Ectodermal cell (in vitro differentiated cells): ENCODE results near the gene KIF26A.

Source experiments
- H3K27ac ChIP-seq: 2 replicates; pipeline ENCODE4 v1.7.0; 2013; ENCODE audit warnings: mild to moderate bottlenecking, low read depth, low read length; ENCODE audit not compliant: insufficient read depth, poor library complexity, severe bottlenecking
- H3K27me3 ChIP-seq: 2 replicates; pipeline ENCODE4 v1.7.0; 2013; ENCODE audit warnings: mild to moderate bottlenecking, low read length; ENCODE audit not compliant: insufficient read depth, control insufficient read depth, poor library complexity, severe bottlenecking
- H3K36me3 ChIP-seq: one replicate; pipeline ENCODE4 v1.7.0; 2013; ENCODE audit warnings: low read length; ENCODE audit not compliant: control insufficient read depth, insufficient read depth
- H3K4me1 ChIP-seq: one replicate; pipeline ENCODE4 v1.7.0; 2013; ENCODE audit warnings: low read length; ENCODE audit not compliant: control insufficient read depth, insufficient read depth
- H3K4me3 ChIP-seq: 2 replicates; pipeline ENCODE4 v1.7.0; 2013; ENCODE audit warnings: low read depth, low read length, control low read depth; ENCODE audit not compliant: insufficient read depth
- H3K9me3 ChIP-seq: 2 replicates; pipeline ENCODE4 v1.7.0; 2013; ENCODE audit warnings: mild to moderate bottlenecking, low read length, moderate library complexity; ENCODE audit not compliant: control insufficient read depth
- WGBS, 2 experiments: methylation state at CpG; one replicate each; pipeline ENCODE4 v1.1.7; 2013; ENCODE audit warnings: missing lambda C conversion rate in 2 of 2; 5-methylcytosine and 5-hydroxymethylcytosine counted together

Gene KIF26A

DNA sequence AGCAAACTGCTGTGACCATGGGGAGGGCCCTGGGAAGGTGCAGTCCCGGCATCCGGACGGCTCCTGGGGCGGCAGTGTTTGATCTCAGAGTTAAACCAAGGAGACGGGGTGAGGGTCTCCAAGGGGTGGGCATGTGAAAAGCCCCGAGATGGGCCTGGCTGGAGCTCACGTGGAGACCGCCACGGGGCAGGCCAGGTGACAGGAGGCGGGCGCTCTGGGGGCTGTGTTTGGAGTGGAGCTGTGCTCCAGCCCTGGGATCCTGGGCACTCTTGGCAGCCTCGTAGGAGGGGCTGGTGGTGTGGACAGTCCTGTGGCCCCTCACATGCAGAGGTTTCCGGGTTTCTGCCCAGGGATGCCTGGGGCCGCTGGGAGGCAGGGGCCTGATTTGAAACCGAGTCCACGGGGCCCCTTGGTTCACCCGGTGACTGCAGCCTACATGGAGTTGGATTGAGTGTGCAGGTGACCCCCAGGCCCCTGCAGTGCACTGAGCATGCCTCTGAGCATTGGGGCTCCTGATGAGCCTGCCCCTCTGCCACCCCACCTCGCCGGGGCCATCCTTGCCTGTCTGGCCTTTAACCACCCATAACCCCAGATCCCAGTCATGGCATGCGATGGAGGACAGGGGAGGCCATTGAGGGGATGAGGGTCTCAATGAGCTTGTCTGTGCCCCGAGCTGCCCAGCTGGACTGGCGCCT, 8.4 kb downstream of the KIF26A start:
- Histone ChIP-seq H3K4me1 (peaks cover 24% of the 10 kb centered on the region), H3K4me3 (no peak overlapping the region), H3K27ac (no peak overlapping the region), H3K9me3 (no peaks in the 10 kb centered on the region), H3K27me3 (peaks cover 4% of the 10 kb centered on the region), H3K36me3 (no peaks in the 10 kb centered on the region)
- 92 to 93% methylated on average over 22 of the region's 22 CpGs for WGBS, 2 experiments

DNA sequence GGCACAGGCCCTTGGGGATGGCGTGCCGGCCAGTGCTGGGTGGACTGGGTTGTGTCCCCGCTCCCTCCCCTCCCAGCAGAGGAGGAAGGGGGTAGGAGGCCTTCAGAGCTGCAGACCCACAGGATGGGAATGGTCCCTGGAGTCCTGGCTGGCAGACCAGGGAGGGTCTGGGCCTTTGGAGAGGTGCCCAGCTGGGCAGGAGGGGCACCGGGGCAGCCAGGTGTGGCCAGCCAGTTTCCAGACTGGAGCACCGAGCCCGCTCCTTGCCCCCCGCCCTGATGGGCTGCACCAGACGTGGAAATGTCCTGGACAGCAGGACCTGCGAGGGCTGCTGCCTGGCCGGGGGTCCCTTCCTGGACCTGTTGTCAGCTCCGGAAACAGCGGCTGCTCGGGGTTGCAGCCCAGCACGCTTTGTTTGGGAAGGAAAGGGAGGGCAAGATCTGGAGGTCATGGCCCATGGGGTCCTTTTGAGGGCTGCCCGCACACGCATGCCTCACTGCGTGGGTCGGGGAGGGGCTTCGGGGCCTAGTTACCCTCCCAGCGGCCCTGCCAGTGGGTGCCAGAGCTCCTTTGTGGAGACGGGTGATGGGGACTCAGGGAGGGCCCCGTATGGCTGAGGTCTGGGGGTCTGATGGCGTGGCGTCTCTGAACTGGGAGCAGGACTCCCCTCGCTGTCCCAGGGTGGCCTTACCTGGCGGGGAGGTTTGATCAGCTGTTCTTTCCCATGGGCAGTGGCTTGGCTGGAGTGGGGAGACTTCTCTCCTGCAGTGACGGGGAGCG, 9.1 kb downstream of the KIF26A start:
- WGBS, 2 experiments: 71 to 72% methylated on average over 28 of the region's 28 CpGs
- Histone ChIP-seq H3K4me3 (no peak overlapping the region), H3K9me3 (no peaks in the 10 kb centered on the region), H3K4me1 (peaks cover 24% of the 10 kb centered on the region), H3K27me3 (peaks cover 4% of the 10 kb centered on the region), H3K27ac (no peak overlapping the region), H3K36me3 (no peaks in the 10 kb centered on the region)

DNA sequence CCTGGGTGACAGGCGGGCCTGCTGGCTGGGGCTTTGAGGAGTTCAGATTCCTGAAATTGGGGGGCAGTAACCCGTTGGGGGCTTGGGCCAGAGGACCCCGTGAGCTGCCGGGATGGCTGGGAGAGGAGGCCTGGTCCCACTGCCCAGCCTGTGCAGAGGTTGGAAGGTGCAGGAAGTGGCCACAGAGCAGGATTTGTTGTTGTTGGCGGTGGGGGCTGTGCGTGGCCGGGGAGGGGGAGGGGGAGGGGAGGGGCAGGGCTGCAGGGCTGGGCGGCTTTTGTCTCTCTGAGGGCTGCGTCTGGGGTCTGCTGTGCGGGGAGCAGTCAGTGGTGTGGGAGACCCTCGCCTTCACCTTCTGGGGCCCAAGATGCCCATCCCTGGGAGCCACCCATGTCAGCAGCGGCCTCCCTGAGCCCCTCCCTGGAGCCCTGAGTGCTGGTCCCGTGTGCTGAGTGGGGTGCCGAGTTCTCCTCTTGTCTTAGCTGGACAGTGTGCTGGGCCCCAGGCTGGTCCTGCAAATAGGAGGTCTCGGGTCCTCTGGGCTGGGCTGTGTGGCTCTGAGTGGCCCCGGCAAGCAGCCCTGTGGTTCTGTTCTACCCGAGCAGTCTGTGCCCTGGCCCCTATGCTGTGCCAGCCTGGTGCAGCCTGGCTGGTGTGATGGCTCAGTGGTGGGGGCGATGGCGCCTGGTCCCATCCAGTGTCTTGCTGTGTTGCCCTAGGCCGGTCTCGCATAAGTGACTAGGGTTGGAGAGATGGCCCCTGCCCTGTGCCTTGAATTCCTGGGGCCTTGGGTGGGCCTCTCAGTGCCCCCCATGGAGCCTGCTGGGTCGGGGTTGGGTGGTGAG, 10.3 kb downstream of the KIF26A start:
- Histone ChIP-seq H3K27ac (no peak overlapping the region), H3K27me3 (peaks cover 4% of the 10 kb centered on the region)
- WGBS, 2 experiments: 54 to 60% methylated on average over 22 of the region's 22 CpGs

DNA sequence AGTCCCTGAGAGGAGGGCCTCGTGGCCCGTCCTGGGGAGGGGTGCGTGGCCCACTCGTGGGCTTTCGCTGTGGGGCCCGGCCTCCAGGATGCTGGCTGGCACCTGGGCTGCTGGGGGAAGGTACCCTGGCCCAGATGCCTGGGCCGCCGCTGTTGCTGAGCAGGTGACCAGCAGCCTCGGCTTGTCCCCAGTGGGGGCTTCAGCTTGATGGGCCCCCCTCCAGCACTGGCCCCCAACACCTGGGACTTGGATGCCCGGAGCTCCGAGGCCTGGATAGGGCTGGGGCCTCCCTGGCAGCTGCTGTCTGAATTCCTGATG, 10.8 kb downstream of the KIF26A start:
- no peaks in the 10 kb centered on the region for H3K36me3 ChIP-seq
- H3K4me3 ChIP-seq: no peak overlapping the region
- H3K9me3 ChIP-seq: no peaks in the 10 kb centered on the region
- 63 to 68% methylated on average over 11 of the region's 11 CpGs for WGBS, 2 experiments
- H3K4me1 ChIP-seq: peaks cover 24% of the 10 kb centered on the region
- H3K27me3 ChIP-seq: peaks cover 4% of the 10 kb centered on the region
- H3K27ac ChIP-seq: no peak overlapping the region

More for the DNA sequence above, 10.3 kb downstream of the KIF26A start:
- H3K36me3 ChIP-seq: no peaks in the 10 kb centered on the region
- H3K4me3 ChIP-seq: no peak overlapping the region
- H3K9me3 ChIP-seq: no peaks in the 10 kb centered on the region
- peaks cover 24% of the 10 kb centered on the region for H3K4me1 ChIP-seq

DNA sequence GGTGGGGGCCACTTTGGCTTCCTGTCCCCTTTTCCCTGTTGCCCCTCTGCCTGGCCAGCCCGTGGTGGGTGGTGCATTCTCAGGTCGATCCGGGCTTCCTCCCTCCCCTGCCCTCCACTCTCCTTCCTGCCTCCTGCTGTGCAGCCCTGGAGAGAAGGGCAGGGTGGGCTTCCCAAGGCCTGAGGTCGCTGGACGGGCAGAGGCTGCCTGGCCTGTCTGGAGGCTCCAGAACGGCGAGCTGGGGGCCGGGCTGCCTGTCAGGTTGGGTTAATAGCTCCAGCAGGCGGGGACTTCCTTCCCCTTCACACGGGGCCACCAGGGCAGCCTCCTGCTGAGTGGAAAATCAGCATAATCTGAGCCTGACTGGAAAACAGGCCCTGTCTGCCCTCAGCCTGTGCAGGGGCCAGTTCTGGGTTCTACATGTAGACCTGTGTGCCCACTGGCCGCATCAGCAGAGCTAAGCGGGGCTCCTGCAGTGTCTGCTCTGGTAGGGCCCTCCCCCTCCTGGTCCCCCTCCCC, 11.3 kb downstream of the KIF26A start:
- Histone ChIP-seq H3K36me3 (no peaks in the 10 kb centered on the region), H3K4me1 (peaks cover 24% of the 10 kb centered on the region), H3K27ac (no peak overlapping the region), H3K27me3 (peaks cover under 1% of the 10 kb centered on the region), H3K4me3 (no peak overlapping the region), H3K9me3 (no peaks in the 10 kb centered on the region)
- 3 to 5% methylated on average over 12 of the region's 12 CpGs for WGBS, 2 experiments

DNA sequence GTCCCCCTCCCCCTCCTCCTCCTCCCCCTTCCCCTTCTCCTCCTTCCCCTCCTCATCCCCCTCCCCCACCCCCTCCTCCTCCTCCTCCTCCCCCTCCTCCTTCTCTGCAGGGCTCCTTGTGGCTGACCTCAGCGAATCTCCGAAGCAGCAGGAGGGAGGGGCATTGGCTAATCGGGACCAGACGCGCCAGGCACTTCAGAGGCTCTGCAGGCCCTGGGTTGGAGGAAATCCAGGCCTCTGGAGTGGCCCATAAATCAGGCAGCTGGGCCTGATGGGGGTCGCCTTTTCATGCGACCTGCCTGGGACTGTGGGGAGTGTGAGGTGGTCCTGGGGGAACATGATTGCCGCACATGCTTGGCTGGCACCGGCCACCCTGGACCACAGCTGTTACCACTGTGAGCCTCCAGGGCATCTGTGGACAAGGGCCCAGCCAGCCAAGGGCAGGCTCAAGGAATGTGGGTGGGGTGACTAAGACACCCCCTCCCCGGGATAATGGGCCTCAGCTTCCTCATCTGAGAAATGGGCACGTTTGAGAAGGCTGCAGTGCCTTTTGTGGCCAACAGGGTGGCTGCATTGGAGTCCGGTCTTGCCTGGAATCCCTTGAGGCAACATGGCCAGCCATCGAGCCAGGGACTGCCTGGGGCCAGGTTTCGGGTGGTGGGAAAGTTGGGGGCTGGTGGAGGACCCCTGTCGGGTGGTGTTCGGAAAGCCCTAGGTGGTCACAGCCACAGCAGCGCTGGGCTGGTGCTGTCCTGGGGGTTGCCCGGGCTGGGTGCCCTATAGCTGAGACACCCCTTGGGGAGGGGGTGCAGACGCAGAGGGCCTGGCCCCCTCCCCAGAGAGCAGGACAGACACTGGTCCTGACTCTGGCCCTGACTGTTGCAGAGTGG, 12.0 kb downstream of the KIF26A start:
- Histone ChIP-seq H3K4me3 (no peak overlapping the region), H3K27ac (peak overlapping the region; percentile 50), H3K36me3 (no peaks in the 10 kb centered on the region), H3K9me3 (no peaks in the 10 kb centered on the region), H3K27me3 (no peaks in the 10 kb centered on the region), H3K4me1 (peaks cover 24% of the 10 kb centered on the region)
- 53 to 54% methylated on average over 19 of the region's 19 CpGs for WGBS, 2 experiments

DNA sequence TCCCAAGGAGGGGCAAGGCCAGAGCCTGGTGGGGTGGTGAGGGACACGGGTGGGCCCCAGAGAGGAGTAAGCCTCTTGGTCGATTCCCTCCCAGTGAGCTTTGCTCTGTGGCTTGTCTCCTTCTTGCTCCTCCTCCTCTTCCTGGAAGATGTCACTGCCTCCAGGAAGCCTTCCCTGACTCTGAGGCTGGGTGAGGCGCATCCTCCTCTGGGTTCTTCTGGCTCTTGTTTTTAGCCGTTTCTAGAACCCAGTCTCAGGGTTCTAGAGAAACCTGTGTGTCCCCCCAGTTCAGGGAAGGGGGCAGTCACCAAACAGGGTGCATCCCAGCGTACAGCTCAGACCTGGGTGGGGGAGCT, 12.6 kb downstream of the KIF26A start:
- 85 to 89% methylated on average over 5 of the region's 5 CpGs for WGBS, 2 experiments
- Histone ChIP-seq H3K36me3 (no peaks in the 10 kb centered on the region), H3K27ac (no peak overlapping the region), H3K4me3 (no peak overlapping the region), H3K9me3 (no peaks in the 10 kb centered on the region), H3K4me1 (peaks cover 24% of the 10 kb centered on the region), H3K27me3 (no peaks in the 10 kb centered on the region)

DNA sequence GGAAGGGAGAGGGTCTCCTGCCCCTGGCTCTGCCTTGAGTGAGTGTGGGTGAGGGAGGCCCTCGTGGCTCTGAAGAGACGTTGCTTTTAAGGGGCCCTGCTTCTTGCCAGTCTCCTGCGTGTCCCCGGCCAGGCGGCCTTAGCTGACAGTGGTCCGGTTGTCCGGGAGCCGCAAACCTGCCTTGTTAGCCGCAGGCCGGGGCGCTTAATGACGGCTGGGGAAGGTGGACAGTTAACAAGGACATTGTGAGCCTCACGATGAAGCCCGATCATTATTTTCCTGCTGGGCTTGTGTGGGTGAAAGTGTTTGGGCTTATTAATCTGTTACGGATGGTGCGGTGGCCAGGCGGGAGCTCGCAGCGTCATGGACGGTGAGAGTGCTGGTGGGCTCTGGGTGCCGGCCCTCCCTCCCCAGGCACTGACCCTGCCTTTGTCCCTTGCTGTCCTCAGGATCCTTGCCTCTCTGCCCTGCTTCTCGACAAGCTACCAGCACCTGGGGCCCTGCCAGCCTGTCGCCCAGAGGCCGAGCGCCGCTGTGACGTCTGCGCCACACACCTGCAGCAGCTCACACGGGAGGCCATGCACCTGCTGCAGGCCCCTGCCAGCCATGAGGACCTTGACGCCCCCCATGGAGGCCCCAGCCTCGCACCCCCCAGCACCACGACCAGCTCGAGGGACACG, 13.3 kb downstream of the KIF26A start:
- 92% methylated on average over 34 of the region's 34 CpGs for WGBS, 2 experiments
- Histone ChIP-seq H3K27me3 (no peaks in the 10 kb centered on the region), H3K4me1 (peaks cover 24% of the 10 kb centered on the region), H3K27ac (no peak overlapping the region), H3K4me3 (no peak overlapping the region), H3K36me3 (no peaks in the 10 kb centered on the region), H3K9me3 (no peaks in the 10 kb centered on the region)

DNA sequence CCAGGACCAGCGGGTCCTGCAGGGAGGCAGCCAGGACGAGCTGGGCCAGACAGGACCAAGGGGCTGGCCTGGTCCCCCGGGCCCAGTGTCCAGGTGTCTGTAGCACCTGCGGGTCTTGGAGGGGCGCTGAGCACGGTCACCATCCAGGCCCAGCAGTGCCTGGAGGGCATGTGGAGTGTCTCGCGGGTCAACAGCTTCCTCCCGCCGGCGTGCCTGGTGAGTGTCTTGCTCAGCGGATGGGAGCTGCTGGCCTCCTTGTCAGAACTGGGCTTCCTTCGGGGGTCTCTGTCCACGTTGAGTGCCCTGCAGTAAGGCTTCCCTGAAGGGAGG, 13.8 kb downstream of the KIF26A start:
- H3K27ac ChIP-seq: no peak overlapping the region
- WGBS, 2 experiments: 93 to 96% methylated on average over 14 of the region's 14 CpGs
- no peaks in the 10 kb centered on the region for H3K27me3 ChIP-seq
- no peak overlapping the region for H3K4me3 ChIP-seq
- H3K9me3 ChIP-seq: no peaks in the 10 kb centered on the region
- peaks cover 24% of the 10 kb centered on the region for H3K4me1 ChIP-seq
- no peaks in the 10 kb centered on the region for H3K36me3 ChIP-seq
